Heart left ventricle (tissue), 16 donors: ENCODE data around the gene PLEKHM2. TPM values are rescaled to one million over a fixed set of nuclear protein-coding genes. Genes with fewer than 3 reads are reported as not detected.
A peak's percentile ranks its signal among the peaks of the same experiment; 100 is the strongest.

Experiments used
- ATAC-seq, 4 donors: fragments of 200-7000 bp; cut with Tn5 transposase; one replicate each; pipeline ENCODE4 v1.9.1; 2020 to 2022; ENCODE audit warnings: moderate library complexity in 4 of 4, mild to moderate bottlenecking in 3 of 4, moderate number of reproducible peaks in 1 of 4
- DNase-seq, 5 donors: peaks; one replicate each; pipeline ENCODE4 v3.0.0-alpha.2; 2020
- H3K27ac ChIP-seq, 12 donors: fragments of 200-600 bp; sonication (generic) in 4 of 12; one replicate each; pipeline versions ENCODE4 v1.5.0 to v1.8.0; 2016 to 2022; ENCODE audit warnings: mild to moderate bottlenecking in 2 of 12
- H3K27me3 ChIP-seq, 9 donors: fragments of 200-600 bp; sonication (generic) in 2 of 9; one replicate each; pipeline versions ENCODE4 v1.5.1 to v1.8.0; 2016 to 2022; ENCODE audit warnings: mild to moderate bottlenecking in 3 of 9
- H3K36me3 ChIP-seq, 9 donors: fragments of 200-600 bp; sonication (generic) in 2 of 9; one replicate each; pipeline versions ENCODE4 v1.5.0 to v1.8.0; 2018 to 2022; ENCODE audit warnings: mild to moderate bottlenecking in 2 of 9
- H3K4me1 ChIP-seq, 12 donors: fragments of 200-600 bp; sonication (generic) in 4 of 12; one replicate each; pipeline versions ENCODE4 v1.5.0 to v1.8.0; 2016 to 2022; ENCODE audit warnings: mild to moderate bottlenecking in 3 of 12
- H3K4me3 ChIP-seq, 12 donors: fragments of 200-600 bp; sonication (generic) in 4 of 12; one replicate each; pipeline versions ENCODE4 v1.5.0 to v1.8.0; 2017 to 2022; ENCODE audit warnings: mild to moderate bottlenecking in 9 of 12, moderate library complexity in 4 of 12
- H3K9me3 ChIP-seq, 12 donors: fragments of 200-600 bp; sonication (generic) in 4 of 12; one replicate each; pipeline versions ENCODE4 v1.5.0 to v1.8.0; 2016 to 2022; ENCODE audit warnings: mild to moderate bottlenecking in 1 of 12
- CTCF ChIP-seq, 12 donors: fragments of 200-600 bp; sonication (generic) in 4 of 12; IDR thresholded peaks; one replicate each; pipeline versions ENCODE4 v1.5.0 to v1.8.0; 2018 to 2022; ENCODE audit warnings: antibody characterized with exemption in 12 of 12, mild to moderate bottlenecking in 5 of 12
- POLR2A ChIP-seq, 2 donors: fragments of 450-650 bp; IDR thresholded peaks; one replicate each; pipeline ENCODE4 v1.6.1; 2017; ENCODE audit warnings: antibody characterized with exemption in 2 of 2, mild to moderate bottlenecking in 2 of 2, moderate library complexity in 2 of 2
- WGBS, 4 donors: extraction: QIAGEN DNeasy Blood & Tissue Kit in 2 of 4; methylation state at CpG; one replicate each; pipeline versions ENCODE4 v1.1.5 to v1.1.7; 2013 to 2018; 5-methylcytosine and 5-hydroxymethylcytosine counted together
- intact Hi-C, 10 donors: fragments of 100-400 bp; cut with DNase I; formaldehyde crosslinking; loops; one replicate each; pipeline versions ENCODE4 v1.11.1 to v1.14.2; 2022
- polyA plus RNA-seq, 2 donors: library from polyadenylated mRNA; stranded (reverse); fragments of 200-250 nt; gene quantifications; one replicate each; pipeline ENCODE4 v1.2.3, GENCODE V29; 2013
- total RNA-seq, 9 donors: library from RNA; depleted of rRNA in 2 of 9; stranded (reverse); fragments of >200 nt in 2 of 9; fragmentation: NEBNext Ultra II Directional in 3 of 9; extraction: Animal tissue kit (Norgen Biotek cat#: 25700) in 3 of 9; gene quantifications; one replicate each; pipeline versions ENCODE4 v1.1.0 to v1.2.4, GENCODE V29; 2016 to 2023
- donor health status: ischemic (EF 13 %, LVEDD 7.1; RV severe dilation, severe dysfunction).
- donor health status: healthy with polysubstance abuse.
- donor health status: DM: no; HTN: yes; CAD: no.
- donor health status: DM: no; HTN: no; CAD: no.
- donor health status: ischemic (EF 25% LVEDD 6.9; RV normal size, moderate dysfunction).
- donor health status: ischemic (EF 25% LVEDD 5.7; RV mildly dilated, moderate dysfunction).
- donor health status: healthy.
- donor health status: DM: yes; HTN: yes; CAD: no.
- donor health status: ischemic (EF 35%, LVEDD 5.7; RV mildly dilated, moderate dysfunction).
- donor health status: nonischemic (EF 11% LVEDD 7.7; RV severe dilation, severe dysfunction).
- donor health status: DM: yes; HTN: yes; CAD: no.
- donor health status: PGD.
- donor health status: ischemic (EF 29% LVEDD 5.4; RV normal size, mild dysfunction).
- donor health status: nonischemic (EF 23%, LVEDD 6.1; RV moderate dilation, normal function).

Gene PLEKHM2
- total and polyA plus RNA-seq, 11 donors, result 69.9 to 150 (median 84.4) TPM

DNA sequence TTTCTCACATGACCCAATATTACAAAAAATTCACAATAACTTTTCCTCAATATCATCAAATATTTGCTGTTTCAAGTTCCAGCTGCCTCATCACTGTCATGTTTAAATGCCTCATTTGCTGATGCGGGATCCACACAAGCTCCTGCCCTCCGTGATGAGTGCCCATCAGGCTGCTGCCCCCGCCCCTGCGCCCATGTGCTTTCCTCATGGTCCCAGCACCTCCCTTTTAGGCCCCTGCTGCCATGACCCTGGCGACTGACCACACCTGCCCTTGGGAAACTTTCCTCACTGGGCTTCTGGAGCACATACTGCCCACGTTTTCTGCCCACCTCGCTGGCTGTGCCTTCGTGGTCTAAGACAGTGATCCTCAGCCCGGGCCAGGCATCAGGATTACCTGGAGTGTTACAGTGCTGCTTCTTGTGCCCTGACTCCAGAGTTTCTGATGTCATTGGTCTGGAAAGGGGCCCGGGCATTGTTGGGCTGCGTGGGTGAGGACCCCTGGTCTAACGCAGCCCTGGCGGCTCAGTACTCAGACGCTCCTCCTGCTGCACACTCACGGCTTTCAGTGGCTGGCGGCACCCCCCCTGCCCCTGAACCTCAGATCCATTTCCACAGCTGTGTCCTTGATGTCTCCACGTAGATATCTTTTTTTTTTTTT lies 20.5 kb downstream of the PLEKHM2 start:
- H3K27ac ChIP-seq, result peak overlapping the region in 11 of 12 donors; percentile 68 to 96 (median 87)
- TF ChIP-seq POLR2A (IDR thresholded peaks at IDR 0.05), result no peak
- no peaks in the 10 kb centered on the region for H3K9me3 ChIP-seq
- intact Hi-C loops, result loop anchor here in 2 of 10 donors (2.0 to 5.0 kb wide), 2 partner anchors 20 to 33 kb away; partner anchors contain the start of genes PLEKHM2 (in 1 of the 2) and SLC25A34 (in 1 of the 2)
- H3K36me3 ChIP-seq, result peaks cover 0 to 23% (median 7%) of the 10 kb centered on the region in 9 donors
- no peaks in the 10 kb centered on the region for H3K27me3 ChIP-seq
- 69 to 91% (median 85%) methylated on average over 16 to 17 of the region's 17 CpGs for WGBS, 4 donors
- H3K4me1 ChIP-seq, result peaks cover 7 to 94% (median 55%) of the 10 kb centered on the region in 12 donors
- H3K4me3 ChIP-seq, result no peak overlapping the region
- DNase-seq, result no peak
- ATAC-seq, result no peak

DNA sequence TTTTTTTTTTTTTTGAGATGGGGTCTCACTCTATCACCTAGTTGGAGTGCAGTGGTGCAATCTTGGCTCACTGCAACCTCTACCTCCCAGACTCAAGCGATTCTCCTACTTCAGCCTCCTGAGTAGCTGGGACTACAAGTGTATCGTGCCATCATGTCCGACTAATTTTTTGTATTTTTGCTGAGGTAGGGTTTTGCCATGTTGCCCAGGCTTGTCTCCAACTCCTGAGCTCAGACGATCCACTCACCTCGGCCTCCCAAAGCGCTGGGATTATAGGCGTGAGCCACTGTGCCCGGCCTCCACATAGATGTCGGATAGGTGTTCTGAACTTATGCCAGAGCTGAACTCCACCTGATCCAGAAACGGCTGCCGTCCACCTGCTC lies 21.1 kb downstream of the PLEKHM2 start:
- 93 to 95% (median 94%) methylated on average over 11 of the region's 11 CpGs for WGBS, 4 donors
- Histone ChIP-seq H3K9me3 (no peaks in the 10 kb centered on the region), H3K27me3 (no peaks in the 10 kb centered on the region), H3K27ac (peak overlapping the region in 7 of 12 donors; percentile 60 to 96 (median 88)), H3K4me3 (no peak overlapping the region), H3K36me3 (peaks cover 0 to 23% (median 7%) of the 10 kb centered on the region in 9 donors), H3K4me1 (peaks cover 7 to 91% (median 51%) of the 10 kb centered on the region in 12 donors)
- intact Hi-C loops, result loop anchor here in 1 of 10 donors (2.0 kb wide), 1 partner anchor 20 kb away; the partner anchor contains the start of gene PLEKHM2
- ATAC-seq (no peak), DNase-seq (no peak)
- TF ChIP-seq POLR2A (IDR thresholded peaks at IDR 0.05) (no peak), CTCF (IDR thresholded peaks at IDR 0.05) (no peak)

DNA sequence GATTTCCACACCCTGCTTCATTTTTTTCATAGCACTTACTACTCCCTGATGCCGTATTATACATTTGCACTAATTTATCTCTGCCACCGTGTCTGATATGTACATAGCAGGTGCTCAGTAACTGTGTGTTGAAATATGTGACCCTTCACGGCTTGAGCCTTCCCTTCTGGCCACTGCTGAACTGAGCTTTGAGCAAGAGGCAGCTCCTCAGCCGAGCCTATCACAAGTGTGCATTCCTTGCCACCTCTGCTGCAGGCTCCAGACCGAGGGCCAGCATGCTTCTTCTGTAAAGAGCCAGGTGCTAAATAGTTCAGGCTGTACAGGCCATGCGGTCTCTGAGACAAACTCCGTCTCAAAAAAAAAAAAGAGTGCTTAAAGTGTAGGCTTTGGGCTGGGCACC lies 22.6 kb downstream of the PLEKHM2 start:
- Histone ChIP-seq H3K36me3 (peaks cover 0 to 21% (median 7%) of the 10 kb centered on the region in 9 donors), H3K9me3 (no peaks in the 10 kb centered on the region), H3K4me3 (no peak overlapping the region), H3K4me1 (peaks cover 7 to 93% (median 45%) of the 10 kb centered on the region in 12 donors), H3K27ac (peak overlapping the region in 8 of 12 donors; percentile 3 to 89 (median 56)), H3K27me3 (no peaks in the 10 kb centered on the region)
- ATAC-seq (peak in 2 of 4 donors; percentile 17 to 30), DNase-seq (peak in 1 of 5 donors; percentile 39)
- TF ChIP-seq POLR2A (IDR thresholded peaks at IDR 0.05) (no peak), CTCF (IDR thresholded peaks at IDR 0.05) (no peak)
- intact Hi-C loops, result no loop called here
- 49 to 62% (median 54%) methylated on average over 7 of the region's 7 CpGs for WGBS, 4 donors

DNA sequence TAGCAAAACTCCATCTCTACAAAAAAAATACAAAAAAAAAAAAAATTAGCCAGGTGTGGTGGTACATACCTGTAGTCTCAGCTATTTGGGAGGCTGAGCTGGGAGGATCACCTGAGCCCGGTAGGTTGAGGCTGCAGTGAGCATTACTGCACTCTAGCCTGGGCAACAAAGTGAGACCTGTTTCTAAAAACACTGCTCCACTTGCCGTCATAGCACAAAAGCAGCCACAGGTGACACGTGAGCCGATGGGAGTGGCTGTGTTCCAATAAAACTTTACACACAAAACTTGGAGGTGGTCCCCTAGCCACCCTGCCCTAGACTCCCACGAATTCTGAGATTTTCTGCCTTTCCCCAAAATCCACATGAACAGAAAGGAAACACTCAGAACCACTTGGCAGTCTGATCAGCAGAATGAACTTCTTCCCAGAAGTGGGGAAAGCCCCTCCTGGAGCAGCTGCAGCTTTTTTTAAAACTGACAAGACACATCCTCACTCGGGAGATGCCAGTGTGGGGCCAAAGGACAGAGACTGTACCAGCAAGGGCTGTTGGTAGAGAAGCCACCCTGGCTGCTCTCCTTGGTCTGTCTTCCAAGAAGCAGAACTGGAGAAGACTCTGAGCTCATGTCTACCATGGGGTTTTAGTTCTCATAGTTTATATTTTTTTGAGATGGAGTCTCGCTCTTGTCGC lies 23.3 kb downstream of the PLEKHM2 start:
- Histone ChIP-seq H3K27ac (peak overlapping the region in 7 of 12 donors; percentile 22 to 89 (median 60)), H3K27me3 (no peaks in the 10 kb centered on the region), H3K4me3 (no peak overlapping the region), H3K9me3 (no peaks in the 10 kb centered on the region), H3K4me1 (peaks cover 7 to 93% (median 47%) of the 10 kb centered on the region in 12 donors), H3K36me3 (peaks cover 0 to 19% (median 3%) of the 10 kb centered on the region in 9 donors)
- DNase-seq (no peak), ATAC-seq (no peak)
- TF ChIP-seq CTCF (IDR thresholded peaks at IDR 0.05) (no peak), POLR2A (IDR thresholded peaks at IDR 0.05) (no peak)
- WGBS, 4 donors, result 56 to 75% (median 66%) methylated on average over 8 of the region's 8 CpGs
- intact Hi-C loops, result no loop called here
